ENCODE measurements around the gene SUMO1.
"Not testable (repeated sequence)": the region's sequence is repeated elsewhere in the genome, so short reads cannot be mapped to it uniquely, and the experiment has no call there.

- not testable (repeated sequence) for TF ChIP-seq CTCF, POLR2A (IDR thresholded peaks at IDR 0.05)
Observed at GRCh38 chr2:202276078-202276720, 37.8 kb upstream of the SUMO1 start.

All from lower leg skin (tissue), 3 donors.